ENCODE measurements around the gene LTA. TPM values are rescaled to one million over a fixed set of nuclear protein-coding genes. Genes with fewer than 3 reads are reported as not detected.
A peak's percentile ranks its signal among the peaks of the same experiment; 100 is the strongest.

Gene LTA
- total and polyA plus RNA-seq, 2 donors (not counting 3 experiments of a cell fraction or from before 2014, with no cell fraction given) = 0.46 TPM; not detected in 1

DNA sequence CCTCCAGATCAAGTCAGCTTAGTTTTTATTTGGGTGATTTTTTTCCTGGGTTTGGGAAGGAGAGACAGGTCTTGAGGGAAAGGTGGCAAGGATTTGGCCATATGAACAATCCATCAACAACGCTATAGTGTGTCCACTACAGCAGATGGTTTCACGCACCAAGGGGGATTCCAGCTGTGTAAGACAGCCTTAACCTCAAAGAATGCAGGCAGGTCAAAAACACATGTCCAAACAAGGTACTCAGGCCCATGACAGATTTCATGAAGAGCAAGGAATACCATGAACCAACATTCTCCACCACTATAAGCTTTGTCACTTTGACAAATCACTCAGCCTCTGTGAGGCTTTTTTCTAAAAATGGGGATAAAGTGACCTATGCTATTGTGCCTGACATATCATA, 44.9 kb downstream of the LTA start:
- Histone ChIP-seq H3K4me3 (replicated peaks in 1 of 3; ENCODE audit: insufficient read depth in 1 of 3, low read depth in 1 of 3, low read length in 3 of 3) (no peak overlapping the region), H3K79me2 (ENCODE audit: control insufficient read depth, insufficient read depth, low read length) (peaks cover 14% of the 10 kb centered on the region), H2AFZ (ENCODE audit: low read depth, low read length) (no peak overlapping the region), H3K9me1 (replicated peaks; ENCODE audit: control insufficient read depth, extremely low read depth, insufficient read depth, low read length) (no peaks in the 10 kb centered on the region), H4K20me1 (replicated peaks; ENCODE audit: control insufficient read depth, extremely low read depth, insufficient read depth, low read length) (no peaks in the 10 kb centered on the region), H3K9ac (replicated peaks; ENCODE audit: extremely low read depth, insufficient read depth, low read length) (no peak overlapping the region), H3K9me3 (replicated peaks; ENCODE audit: control insufficient read depth, insufficient read depth, low read length) (no peaks in the 10 kb centered on the region), H3K4me2 (ENCODE audit: insufficient read depth, low read length) (no peak overlapping the region), H3K4me1 (ENCODE audit: control insufficient read depth, extremely low read depth, insufficient read depth, low read length) (peaks cover 4% of the 10 kb centered on the region), H3K27ac (ENCODE audit: insufficient read depth, low read depth, low read length) (no peak overlapping the region), H3K27me3 (ENCODE audit: control insufficient read depth in 2 of 2, insufficient read depth in 2 of 2, low read length in 2 of 2) (peaks cover 0 to 3% of the 10 kb centered on the region in 2 experiments), H3K36me3 (ENCODE audit: control insufficient read depth in 2 of 2, extremely low read depth in 1 of 2, insufficient read depth in 2 of 2, low read length in 2 of 2) (no peaks in the 10 kb centered on the region)
- no peak for TF ChIP-seq FOS (IDR thresholded peaks at IDR 0.05; ENCODE audit: borderline replicate concordance, insufficient read depth, low read length)
- no peak for TF ChIP-seq MYC (IDR thresholded peaks at IDR 0.05; ENCODE audit: low read depth, low read length)
- ChIA-PET POLR2A (no interaction called here), CTCF (interaction anchor here (1.5 to 2.5 kb wide), 2 partner anchors 18 to 70 kb away, joined by 4 to 8 read pairs; partner anchors contain the start of gene NFKBIL1)
- no peak for DNase-seq (ENCODE audit: low read depth, low spot score)
- no peak for FAIRE-seq
- dilution Hi-C loops (cut with MboI; ENCODE audit: extremely low pct_ligation_motif_present, low sequenced_read_pairs) (no loop called here), intact Hi-C loops (cut with micrococcal nuclease) (no loop called here)
- BruUV-seq (replicated peaks) = no TSS peak

DNA sequence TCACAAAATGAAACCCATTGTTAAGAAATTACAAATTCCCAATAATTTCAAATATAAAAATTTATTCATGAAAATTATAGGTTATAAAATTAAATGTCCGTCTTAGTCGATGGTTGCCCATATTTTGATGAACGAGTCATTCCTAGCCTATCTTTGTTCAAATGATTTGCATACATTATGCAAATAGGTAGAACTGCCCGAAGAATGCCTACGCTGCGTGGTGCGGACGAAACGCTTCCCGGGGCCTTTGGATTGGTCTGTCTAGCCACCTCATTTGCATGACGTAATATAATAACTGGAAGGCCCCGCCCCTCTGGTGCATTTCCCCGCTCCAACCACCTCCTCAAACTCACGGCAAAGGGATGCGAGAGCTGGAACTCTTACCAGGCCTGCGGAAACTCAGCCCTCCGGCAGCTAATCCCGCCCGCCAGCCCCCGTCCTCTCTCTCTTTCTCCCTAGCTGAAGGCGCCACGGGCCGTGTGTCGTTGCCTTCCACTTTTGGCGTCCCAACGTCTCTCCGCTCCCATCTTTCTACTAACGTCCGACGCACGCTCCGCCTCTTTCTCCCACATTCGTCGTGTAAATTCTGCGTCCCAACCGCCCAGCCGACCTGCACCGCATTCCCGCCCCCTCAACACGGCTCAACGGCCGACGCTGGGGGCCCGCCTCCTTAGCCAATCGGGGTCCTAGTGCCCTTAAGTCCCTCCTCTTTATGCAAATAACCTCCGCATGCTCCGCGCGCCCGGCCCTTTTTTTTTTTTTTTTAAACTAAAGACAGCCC, 47.9 kb downstream of the LTA start:
- Histone ChIP-seq H3K4me1 (ENCODE audit: control insufficient read depth, extremely low read depth, insufficient read depth, low read length) (peaks cover 13% of the 10 kb centered on the region), H3K9ac (replicated peaks; ENCODE audit: extremely low read depth, insufficient read depth, low read length) (peak overlapping the region; percentile 93), H3K27me3 (ENCODE audit: control insufficient read depth in 2 of 2, insufficient read depth in 2 of 2, low read length in 2 of 2) (no peaks in the 10 kb centered on the region), H3K9me1 (replicated peaks; ENCODE audit: control insufficient read depth, extremely low read depth, insufficient read depth, low read length) (no peaks in the 10 kb centered on the region), H3K27ac (ENCODE audit: insufficient read depth, low read depth, low read length) (peak overlapping the region; percentile 95), H3K36me3 (ENCODE audit: control insufficient read depth in 2 of 2, extremely low read depth in 1 of 2, insufficient read depth in 2 of 2, low read length in 2 of 2) (peaks cover 12 to 14% of the 10 kb centered on the region in 2 experiments), H2AFZ (ENCODE audit: low read depth, low read length) (peak overlapping the region; percentile 65), H4K20me1 (replicated peaks; ENCODE audit: control insufficient read depth, extremely low read depth, insufficient read depth, low read length) (no peaks in the 10 kb centered on the region), H3K4me3 (replicated peaks in 1 of 3; ENCODE audit: insufficient read depth in 1 of 3, low read depth in 1 of 3, low read length in 3 of 3) (peak overlapping the region in 2 of 3 experiments; percentile 57 to 80), H3K9me3 (replicated peaks; ENCODE audit: control insufficient read depth, insufficient read depth, low read length) (no peaks in the 10 kb centered on the region), H3K79me2 (ENCODE audit: control insufficient read depth, insufficient read depth, low read length) (peaks cover 41% of the 10 kb centered on the region), H3K4me2 (ENCODE audit: insufficient read depth, low read length) (peak overlapping the region; percentile 87)
- peak; percentile 99 for FAIRE-seq
- TF ChIP-seq, protein P1, sequence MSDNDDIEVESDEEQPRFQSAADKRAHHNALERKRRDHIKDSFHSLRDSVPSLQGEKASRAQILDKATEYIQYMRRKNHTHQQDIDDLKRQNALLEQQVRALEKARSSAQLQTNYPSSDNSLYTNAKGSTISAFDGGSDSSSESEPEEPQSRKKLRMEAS (IDR thresholded peaks at IDR 0.05; ENCODE audit: insufficient read depth, insufficient read length) = peak; percentile 51
- no peak for TF ChIP-seq EZH2 (IDR thresholded peaks at IDR 0.05; ENCODE audit: borderline replicate concordance, low read depth, low read length, severe bottlenecking)
- peak; percentile 56 for TF ChIP-seq POLR2AphosphoS5 (IDR thresholded peaks at IDR 0.05; ENCODE audit: insufficient read depth, low read depth, low read length)
- TF ChIP-seq, protein P2, sequence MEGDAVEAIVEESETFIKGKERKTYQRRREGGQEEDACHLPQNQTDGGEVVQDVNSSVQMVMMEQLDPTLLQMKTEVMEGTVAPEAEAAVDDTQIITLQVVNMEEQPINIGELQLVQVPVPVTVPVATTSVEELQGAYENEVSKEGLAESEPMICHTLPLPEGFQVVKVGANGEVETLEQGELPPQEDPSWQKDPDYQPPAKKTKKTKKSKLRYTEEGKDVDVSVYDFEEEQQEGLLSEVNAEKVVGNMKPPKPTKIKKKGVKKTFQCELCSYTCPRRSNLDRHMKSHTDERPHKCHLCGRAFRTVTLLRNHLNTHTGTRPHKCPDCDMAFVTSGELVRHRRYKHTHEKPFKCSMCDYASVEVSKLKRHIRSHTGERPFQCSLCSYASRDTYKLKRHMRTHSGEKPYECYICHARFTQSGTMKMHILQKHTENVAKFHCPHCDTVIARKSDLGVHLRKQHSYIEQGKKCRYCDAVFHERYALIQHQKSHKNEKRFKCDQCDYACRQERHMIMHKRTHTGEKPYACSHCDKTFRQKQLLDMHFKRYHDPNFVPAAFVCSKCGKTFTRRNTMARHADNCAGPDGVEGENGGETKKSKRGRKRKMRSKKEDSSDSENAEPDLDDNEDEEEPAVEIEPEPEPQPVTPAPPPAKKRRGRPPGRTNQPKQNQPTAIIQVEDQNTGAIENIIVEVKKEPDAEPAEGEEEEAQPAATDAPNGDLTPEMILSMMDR (IDR thresholded peaks at IDR 0.05; ENCODE audit: extremely low read depth in 1 of 2, insufficient read depth in 1 of 2, low read depth in 1 of 2, low read length in 2 of 2) = no peak
- peak; percentile 73 for TF ChIP-seq POLR2A (IDR thresholded peaks at IDR 0.05; ENCODE audit: low read depth, low read length)
- TF ChIP-seq MYC (IDR thresholded peaks at IDR 0.05; ENCODE audit: low read depth, low read length) = no peak
- peak; percentile 85 for TF ChIP-seq JUN (IDR thresholded peaks at IDR 0.05; ENCODE audit: borderline replicate concordance, insufficient read depth, insufficient read length, low read depth)
- no peak for TF ChIP-seq GATA2 (IDR thresholded peaks at IDR 0.05; ENCODE audit: insufficient read depth, insufficient read length, low read depth, low read length)
- TF ChIP-seq FOS (IDR thresholded peaks at IDR 0.05; ENCODE audit: borderline replicate concordance, insufficient read depth, low read length) = no peak
- CTCF ChIA-PET = interaction anchor here (0.7 to 3.9 kb wide), 4 partner anchors 21 to 244 kb away, joined by 3 to 18 read pairs (median 4); partner anchors contain the start of gene BAG6
- intact Hi-C loops (cut with micrococcal nuclease) (loop anchor here (1.0 to 5.0 kb wide), 9 partner anchors 32 to 243 kb away; partner anchors contain the start of genes ABHD16A, BAG6, DDX39B and HSPA1B), dilution Hi-C loops (cut with MboI; ENCODE audit: extremely low pct_ligation_motif_present, low sequenced_read_pairs) (no loop called here)
- DNase-seq (ENCODE audit: low read depth, low spot score) = peak; percentile 100
- BruUV-seq (replicated peaks) = TSS peak; percentile 89
- POLR2A ChIA-PET = interaction anchor here (1.2 to 1.6 kb wide), 2 partner anchors 39 to 41 kb away, joined by 3 read pairs; partner anchors contain the start of gene C6orf47
